RCC 7860 (cell line): Measurements from ENCODE around the gene DENND1A.
A peak's percentile ranks its signal among the peaks of the same experiment; 100 is the strongest.
"Not testable (repeated sequence)": the region's sequence is repeated elsewhere in the genome, so short reads cannot be mapped to it uniquely, and the experiment has no call there.

Source experiments
- DNase-seq: peaks from one replicate; pipeline ENCODE4 v3.0.0-alpha.2; 2015; ENCODE audit warnings: low spot score
- FAIRE-seq: peaks from 2 replicates; lab custom pipeline; 2012; peaks lifted over from hg19 to GRCh38; lab: Jason Lieb, UNC

The DENND1A gene, protein sequence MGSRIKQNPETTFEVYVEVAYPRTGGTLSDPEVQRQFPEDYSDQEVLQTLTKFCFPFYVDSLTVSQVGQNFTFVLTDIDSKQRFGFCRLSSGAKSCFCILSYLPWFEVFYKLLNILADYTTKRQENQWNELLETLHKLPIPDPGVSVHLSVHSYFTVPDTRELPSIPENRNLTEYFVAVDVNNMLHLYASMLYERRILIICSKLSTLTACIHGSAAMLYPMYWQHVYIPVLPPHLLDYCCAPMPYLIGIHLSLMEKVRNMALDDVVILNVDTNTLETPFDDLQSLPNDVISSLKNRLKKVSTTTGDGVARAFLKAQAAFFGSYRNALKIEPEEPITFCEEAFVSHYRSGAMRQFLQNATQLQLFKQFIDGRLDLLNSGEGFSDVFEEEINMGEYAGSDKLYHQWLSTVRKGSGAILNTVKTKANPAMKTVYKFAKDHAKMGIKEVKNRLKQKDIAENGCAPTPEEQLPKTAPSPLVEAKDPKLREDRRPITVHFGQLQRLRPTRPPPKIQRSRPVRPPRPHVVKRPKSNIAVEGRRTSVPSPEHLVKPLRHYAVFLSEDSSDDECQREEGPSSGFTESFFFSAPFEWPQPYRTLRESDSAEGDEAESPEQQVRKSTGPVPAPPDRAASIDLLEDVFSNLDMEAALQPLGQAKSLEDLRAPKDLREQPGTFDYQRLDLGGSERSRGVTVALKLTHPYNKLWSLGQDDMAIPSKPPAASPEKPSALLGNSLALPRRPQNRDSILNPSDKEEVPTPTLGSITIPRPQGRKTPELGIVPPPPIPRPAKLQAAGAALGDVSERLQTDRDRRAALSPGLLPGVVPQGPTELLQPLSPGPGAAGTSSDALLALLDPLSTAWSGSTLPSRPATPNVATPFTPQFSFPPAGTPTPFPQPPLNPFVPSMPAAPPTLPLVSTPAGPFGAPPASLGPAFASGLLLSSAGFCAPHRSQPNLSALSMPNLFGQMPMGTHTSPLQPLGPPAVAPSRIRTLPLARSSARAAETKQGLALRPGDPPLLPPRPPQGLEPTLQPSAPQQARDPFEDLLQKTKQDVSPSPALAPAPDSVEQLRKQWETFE

DNA sequence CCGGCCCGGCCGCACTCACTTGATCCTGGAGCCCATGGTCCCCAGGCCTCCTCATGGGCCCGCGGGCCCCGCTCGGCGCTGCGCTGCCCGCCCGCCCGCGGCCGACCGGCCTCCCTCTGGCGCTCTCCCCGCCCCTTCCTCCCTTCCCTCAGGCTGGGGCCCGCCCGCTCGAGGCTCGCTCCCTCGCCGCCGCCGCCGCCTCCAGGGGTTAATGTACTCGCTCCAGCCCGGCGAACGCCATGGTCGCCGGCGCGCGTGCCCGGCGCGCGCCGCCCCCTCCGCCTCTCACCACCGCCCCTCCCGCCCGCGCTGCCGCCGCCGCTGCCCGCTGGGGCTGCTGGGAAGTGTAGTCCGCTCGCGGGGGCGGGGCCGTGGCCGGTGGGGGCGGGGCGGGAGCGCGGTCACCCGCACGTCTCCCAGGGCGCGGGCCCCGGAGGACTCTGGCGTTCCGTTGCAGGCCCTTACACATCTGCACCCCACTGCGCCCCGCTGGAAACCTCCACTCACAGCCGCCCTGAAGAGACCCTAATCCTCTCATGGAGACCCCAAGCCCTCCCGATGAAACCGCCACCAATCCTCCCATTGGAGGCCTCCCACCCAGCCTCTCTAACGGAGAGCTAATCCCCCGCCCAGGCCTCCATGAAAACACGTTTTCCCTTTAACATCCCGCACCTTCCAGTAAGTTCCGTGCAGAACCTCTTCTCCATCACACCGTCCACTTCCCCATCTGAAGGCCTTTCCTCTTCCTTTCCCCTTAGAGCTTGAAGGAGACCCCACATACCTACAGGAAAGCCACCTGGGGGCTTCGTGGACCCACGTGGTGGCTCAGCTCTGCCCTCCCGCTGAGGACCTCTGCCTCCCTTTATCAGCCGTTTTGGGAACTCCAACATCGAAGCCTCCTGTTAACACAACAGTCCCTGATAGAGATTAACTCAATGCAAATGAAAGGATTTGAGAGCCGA lies at the start of gene DENND1A:
DENND1A (minus strand) TSS at position 257 of the 962 bp plus-strand sequence; CDS start at position 36, 221 bp downstream.
- DNase-seq (peak; percentile 75), FAIRE-seq (no peak)

GRCh38 chr9:123978981-123979380 lies 49.1 kb upstream of the DENND1A start:
- FAIRE-seq: no peak
- DNase-seq: no peak

DNA sequence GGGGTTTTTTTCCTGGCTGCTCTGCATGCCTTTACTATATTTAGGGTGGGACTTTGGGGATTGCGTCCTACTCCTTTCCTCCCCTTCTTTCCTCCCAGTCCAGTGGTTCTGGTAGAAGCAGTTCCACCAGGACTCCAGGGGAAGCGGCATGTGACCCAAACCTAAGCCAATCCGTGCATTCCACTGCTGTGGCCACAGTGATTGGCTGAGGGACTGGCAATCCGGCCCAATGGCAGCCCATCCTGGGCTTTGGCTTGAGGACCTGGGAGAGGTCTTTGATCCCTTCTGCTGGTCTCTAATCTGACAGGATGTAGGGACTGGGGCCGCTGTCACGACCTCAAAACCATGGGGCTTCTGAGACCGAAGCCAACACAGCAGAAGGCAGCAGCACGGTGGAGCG lies 46.7 kb upstream of the DENND1A start:
- DNase-seq, FAIRE-seq: not testable (repeated sequence)

DNA sequence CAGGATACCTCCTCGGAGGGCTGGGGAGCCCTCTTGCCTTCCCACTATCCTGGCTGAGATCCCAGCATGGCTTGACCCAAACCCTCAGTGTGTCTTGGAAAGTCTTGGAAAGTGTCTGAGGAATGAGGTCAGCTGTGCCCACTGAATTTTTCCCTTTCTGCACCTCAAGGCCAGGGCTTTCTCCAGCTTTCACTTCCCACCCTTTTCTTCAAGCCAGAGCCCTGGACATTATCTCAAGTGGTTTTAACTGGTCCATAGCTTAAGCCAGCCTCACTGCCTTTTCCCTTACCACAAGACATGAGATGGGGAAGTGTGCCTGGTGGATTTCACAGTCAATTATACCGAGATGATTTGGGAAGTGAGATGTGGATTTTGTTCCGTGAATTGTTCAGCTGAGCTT lies 45.9 kb upstream of the DENND1A start:
- no peak for FAIRE-seq
- DNase-seq: no peak

DNA sequence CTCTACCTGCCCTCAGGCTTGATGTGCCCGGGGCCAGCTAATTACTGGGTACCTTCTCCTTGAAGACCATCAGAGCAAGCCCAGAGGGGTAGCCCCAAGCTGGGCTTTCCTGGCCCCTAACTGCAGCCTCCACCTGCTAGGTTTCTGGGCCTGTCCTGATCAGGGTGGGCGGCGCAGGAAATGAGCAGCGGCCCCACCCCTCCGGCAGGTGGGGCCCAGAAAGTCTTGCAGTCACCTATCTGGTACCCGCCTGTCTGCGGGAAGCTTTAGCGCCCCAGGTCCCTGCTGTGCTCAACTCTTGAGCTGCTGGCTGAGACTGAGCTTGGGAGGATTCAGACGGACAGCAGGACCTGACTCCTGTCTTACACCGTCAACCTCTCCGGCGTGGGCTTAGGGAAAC lies 44.5 kb upstream of the DENND1A start:
- DNase-seq: no peak
- no peak for FAIRE-seq

DNA sequence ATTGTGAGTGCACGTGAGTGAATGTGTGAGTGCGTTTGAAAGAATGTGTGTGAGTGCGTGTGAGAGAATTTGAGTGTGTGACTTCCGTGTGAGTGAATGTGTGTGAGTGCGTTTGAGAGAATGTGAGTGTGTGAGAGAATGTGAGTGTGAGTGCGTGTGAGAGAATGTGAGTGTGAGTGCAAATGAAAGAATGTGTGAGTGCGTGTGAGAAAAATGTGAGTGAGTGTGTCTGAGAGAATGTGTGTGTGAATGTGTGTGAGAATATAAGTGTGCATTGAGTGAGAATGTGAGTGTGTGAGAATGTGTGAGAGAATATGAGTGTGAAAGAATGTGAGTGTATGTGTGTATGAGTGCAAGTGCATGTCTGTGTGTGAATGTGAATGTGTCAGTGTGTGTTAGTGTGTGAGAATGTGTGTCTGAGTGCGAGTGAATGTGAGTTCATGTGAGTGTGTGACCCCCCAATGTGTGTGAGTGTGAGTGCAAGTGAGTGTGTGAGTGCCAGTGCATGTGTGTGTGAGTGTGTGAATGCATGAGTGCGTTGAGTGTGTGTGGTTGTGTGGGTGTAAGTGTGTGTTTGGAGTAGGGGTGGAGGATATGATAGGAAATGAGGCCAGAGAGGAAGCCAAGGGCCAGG lies 43.8 kb upstream of the DENND1A start:
- FAIRE-seq (no peak), DNase-seq (no peak)

GRCh38 chr9:123972618-123973017 lies 42.7 kb upstream of the DENND1A start:
- DNase-seq (no peak), FAIRE-seq (no peak)

DNA sequence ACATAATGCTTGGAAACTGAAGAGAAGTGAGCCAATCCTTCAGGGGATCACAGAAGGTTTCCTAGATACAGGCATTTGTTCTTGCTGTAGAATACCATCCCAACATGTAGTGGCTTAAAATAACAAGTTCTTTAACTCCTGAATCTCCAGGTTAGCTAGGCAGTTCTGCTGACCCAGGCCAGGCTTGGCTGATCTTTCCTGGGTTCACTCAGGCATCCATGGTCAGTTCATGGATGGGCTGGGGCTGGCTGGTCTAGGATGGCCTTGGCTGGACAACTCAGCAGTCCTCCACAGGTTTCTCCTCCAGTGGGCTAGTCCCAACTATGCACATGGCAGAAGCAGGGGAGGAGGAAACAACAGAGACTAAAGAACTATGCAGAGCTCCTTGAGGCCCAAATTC lies 37.4 kb upstream of the DENND1A start:
- FAIRE-seq (no peak), DNase-seq (no peak)

DNA sequence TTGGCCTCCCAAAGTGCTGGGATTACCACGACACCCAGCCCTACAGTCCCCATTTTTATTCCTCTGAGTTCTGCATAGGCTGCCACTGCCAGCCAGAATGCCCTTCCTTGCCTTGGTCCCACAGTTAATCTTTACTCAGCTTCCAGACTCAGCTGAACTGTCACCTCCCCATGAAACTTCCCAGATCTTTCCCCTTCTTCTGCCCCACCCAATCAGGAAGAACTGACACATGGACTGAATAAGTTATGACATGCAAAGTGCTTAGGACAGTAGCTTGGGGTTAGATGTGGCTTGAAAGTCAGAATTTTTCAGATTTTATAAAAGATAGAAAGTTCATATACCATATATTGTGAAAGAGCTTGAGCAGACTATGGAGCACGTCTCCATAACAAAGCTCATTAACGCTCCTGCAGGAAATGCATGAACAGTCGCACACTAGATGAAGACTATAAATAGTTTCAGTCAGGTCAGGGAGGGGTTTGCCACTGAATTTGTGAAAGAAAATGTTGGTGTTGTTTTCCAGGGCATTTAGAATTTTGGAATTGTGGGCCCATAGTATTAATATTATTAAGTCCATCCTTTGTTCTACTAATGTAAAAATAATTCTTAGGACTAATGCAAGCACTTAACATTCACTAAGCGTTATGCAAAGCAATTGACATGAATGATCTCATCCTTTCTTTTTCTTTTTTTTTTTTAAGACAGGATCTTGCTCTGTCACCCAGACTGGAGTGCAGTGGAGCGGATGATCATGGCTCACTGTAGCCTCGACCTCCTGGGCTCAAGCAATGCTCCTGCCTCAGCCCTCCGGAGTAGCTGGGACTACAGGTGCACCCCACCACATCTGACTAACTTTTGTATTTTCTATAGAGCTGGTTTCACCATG lies 36.1 kb upstream of the DENND1A start:
- DNase-seq (no peak), FAIRE-seq (no peak)

DNA sequence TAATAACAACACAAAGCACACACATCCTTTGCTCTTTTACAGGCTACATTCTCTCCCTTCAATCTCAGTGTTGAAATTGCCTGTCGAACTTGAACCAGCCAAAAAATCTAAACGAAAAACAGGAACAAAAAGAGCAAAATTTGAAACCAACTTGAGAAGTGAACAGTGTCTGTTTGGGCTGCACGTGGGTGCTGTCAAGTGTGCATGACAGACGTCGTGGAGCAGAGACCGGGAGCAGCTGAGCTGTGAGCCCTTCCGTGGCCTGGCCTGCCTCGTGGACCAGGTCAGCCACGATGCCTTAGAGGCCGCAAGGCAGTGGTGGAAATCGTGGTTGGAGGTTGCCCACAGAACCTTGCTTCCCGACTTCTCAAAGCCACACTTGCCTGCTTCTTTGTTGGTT lies 34.8 kb upstream of the DENND1A start:
- DNase-seq (no peak), FAIRE-seq (no peak)

DNA sequence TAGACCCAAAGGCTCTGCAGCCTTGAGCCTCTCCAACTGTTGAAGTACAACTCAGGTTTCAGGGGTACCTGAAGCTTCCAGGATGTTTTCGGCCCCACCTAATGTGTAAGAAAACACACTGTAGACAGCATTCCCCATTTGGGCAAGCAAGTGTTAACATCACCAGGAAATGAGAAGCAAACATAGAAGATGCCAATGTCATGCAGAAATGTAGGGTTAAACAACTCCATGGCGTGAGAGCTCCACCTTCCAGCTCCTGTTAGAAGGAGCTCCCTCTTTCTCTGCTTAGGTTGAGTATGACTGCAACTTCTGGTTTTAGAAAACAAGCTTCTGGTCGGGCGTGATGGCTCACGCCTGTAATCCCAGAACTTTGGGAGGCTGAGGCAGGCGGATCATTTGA lies 31.0 kb upstream of the DENND1A start:
- DNase-seq: no peak
- FAIRE-seq: no peak

- DNase-seq (no peak), FAIRE-seq (no peak)
These were observed 30.4 kb upstream of the DENND1A start for GRCh38 chr9:123960366-123960765.

GRCh38 chr9:123959787-123960186 lies 29.9 kb upstream of the DENND1A start:
- FAIRE-seq: no peak
- no peak for DNase-seq

GRCh38 chr9:123957731-123958130 lies 27.8 kb upstream of the DENND1A start:
- FAIRE-seq: no peak
- DNase-seq: no peak

DNA sequence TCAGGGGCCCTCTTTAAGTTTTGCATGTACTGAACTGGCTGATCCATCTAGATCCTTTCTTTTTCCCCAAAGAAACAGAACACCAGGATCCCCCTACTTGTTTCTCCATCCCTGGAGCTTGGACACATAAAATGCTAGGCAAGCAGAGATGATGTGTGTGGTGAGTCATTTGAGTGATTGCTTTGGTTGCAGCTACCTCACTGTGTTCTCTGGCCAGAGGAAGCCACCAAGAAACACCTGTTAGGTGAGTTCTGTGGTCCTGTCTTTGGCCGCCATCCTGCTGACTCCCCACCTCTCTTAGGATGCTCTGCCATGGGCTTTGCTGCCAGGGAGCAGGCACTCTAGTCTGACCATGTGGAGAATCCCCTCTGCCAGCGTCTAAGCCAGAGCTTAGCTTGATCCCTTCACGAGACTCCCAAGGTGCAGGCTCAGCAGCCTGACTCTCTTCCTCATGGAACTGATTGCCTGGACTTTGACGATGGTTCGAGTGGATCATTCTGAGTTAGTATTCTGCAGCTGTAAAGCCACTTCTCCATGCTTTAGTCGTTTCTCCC lies 27.3 kb upstream of the DENND1A start:
- DNase-seq (no peak), FAIRE-seq (no peak)

- FAIRE-seq: no peak
These were observed 25.7 kb upstream of the DENND1A start for GRCh38 chr9:123955637-123956036.

DNA sequence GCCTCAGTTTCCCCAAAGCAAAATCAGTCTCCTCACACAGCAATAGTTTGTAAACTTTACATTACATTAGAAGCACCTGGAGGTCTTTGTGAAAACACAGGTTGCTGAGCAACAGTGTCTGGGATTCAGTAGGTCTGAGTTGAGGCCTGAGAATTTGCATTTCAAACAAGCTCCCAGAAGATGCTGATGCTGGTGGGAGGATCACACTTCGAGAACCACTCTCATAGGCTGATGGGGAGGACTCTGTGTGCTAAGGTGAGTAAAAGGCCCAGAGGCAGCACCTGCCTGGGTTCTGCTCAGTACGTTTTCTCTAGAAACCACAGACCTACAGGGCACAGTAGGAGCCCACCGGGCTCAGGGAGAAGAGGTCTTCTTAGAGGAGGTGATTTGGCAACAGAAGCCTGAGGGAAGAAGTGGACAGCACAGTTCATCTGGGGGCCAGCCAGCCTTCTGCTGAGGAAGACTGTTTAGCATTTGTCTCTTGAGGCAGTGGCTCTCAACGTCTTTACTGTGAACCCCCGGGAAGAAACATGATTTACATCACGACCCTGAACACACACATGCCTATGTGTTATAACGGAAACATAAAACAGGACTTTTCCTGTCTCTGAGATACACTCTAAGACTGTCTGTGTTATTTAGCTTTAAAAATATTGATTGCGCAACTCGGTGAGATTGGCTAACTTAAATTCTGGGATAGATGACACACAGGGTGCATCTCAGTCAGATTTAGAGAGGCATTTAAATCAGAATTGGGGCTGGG lies 24.8 kb upstream of the DENND1A start:
- FAIRE-seq (no peak), DNase-seq (no peak)

More at GRCh38 chr9:123955637-123956036, 25.7 kb upstream of the DENND1A start:
- no peak for DNase-seq
